Glomerular endothelial cell (primary cell): ENCODE results near the gene NBPF4. TPM values are rescaled to one million over a fixed set of nuclear protein-coding genes. Genes with fewer than 3 reads are reported as not detected.
"Not testable (repeated sequence)": the region's sequence is repeated elsewhere in the genome, so short reads cannot be mapped to it uniquely, and the experiment has no call there.

ENCODE experiments used
- DNase-seq: peaks from one replicate; pipeline ENCODE4 v3.0.0-alpha.2; 2011; ENCODE audit warnings: low read depth, low spot score; ENCODE audit errors: extremely low read depth
- total RNA-seq: library from RNA; depleted of rRNA; stranded (reverse); fragments of >200 nt; gene quantifications from 2 replicates; pipeline ENCODE4 v1.2.3, GENCODE V29; 2015

Gene NBPF4
- total RNA-seq, 1 donor from 2014 or later, result not detected

DNA sequence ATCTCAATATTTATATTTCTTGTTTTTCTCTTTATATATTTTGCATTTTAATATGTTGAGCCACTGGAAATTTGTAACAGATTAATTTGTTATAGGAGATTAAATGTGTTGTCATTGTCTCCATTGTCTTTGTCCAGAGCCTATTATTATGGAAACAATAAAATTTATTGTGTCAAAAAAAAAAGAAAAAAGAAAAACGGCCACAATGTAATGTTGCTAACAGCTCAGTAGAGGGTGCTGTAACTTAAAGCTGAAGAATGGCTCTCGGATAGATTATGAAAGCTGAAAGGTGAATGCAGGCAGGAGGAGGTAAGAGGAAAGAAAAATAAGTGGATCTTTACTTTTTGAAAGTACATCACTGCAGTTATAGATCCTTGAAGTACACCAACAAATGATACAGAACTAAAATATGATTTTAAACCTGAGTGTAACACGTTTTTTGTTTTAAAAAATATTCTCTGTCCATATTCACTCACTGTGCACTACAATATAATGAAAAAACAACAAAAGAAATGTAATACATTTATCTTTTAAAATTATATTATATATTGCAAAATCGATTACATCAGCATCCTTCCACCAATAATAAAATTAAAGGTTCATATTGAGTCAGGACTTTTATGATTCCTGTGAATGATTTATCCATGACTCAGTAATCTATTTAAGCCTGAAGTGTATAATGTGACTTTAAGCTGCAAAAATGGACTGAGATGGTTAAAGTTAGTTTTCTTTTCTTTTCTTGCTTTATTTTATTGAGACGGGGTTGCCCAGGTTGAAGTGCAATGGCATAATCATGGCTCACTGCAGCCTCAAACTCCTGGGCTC is 29.0 kb downstream of the NBPF4 start:
- not testable (repeated sequence) for DNase-seq

DNA sequence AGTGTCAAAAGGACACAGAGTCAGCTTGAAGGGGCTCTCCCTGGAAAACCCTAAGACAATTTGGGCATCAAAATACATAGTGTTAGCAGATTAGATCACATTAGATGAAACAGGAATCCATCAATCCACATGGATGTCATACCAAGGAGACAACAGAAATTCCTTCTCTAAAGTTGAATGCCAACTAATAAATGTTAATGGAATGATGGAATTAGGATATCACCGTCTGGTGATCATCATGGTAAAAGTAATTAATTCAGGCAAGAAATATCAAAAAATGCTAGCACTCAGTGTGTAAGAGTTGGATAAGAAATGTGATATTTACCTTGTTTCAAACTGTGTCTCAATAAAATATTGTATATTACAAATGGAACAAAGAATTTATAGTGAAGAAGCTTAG is 32.9 kb downstream of the NBPF4 start:
- no peak for DNase-seq

DNA sequence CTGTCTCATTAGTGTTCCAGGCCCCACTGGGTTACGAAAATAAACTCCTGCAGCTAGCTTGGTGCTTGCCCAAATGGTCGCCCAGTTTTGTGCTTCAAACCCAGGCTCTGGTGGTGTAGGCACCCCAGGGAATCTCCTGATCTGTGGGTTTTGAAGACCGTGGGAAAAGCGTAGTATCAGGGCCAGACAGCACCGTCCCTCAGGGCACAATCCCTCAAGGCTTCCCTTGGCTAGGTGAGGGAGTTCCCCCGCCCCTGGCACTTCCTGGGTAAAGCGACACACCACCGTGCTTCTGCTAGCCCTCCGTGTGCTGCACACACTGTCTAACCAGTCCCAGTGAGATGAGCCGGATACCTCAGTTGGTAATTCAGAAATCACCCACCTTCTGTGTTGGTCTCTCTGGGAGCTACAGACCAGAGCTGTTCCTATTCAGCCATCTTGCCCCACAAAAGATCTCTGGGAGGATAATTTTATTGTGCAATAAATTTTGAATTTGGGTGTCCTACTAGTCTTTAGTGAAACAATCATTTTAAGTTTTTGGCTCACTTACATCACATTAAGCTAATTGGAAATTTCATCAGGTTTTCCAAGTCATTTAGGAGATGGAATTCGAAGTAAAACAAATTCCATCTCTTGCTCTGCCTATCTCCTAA is 34.3 kb downstream of the NBPF4 start:
- no peak for DNase-seq

DNA sequence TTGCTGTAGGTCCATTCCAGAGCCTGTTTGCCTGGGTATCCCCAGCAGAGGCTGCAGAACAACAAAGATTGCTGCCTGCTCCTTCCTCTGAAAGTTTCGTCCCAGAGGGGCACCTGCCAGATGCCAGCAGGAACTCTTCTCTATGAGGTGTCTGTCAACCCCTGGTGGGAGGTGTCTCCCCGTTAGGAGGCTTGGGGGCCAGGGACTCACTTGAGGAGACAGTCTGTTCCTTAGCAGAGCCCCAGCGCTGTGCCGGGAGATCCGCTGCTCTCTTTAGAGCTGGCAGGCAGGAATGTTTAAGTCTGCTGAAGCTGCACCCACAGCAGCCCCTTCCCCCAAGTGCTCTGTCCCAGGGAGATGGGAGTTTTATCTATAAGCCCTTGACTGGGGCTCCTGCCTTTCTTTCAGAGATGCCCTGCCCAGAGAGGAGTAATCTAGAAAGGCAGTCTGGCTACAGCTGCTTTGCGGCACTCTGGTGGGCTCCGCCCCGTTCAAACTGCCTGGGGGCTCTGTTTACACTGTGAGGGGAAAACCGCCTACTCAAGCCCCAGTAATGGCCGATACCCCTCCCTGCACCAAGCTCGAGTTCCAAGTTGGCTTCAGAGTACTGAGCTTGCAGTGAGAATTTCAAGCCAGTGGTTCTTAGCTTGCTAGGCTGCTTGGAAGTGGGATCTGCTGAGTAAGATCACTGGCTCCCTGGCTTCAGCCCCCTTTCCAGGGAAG is 35.0 kb downstream of the NBPF4 start:
- DNase-seq, result no peak

DNA sequence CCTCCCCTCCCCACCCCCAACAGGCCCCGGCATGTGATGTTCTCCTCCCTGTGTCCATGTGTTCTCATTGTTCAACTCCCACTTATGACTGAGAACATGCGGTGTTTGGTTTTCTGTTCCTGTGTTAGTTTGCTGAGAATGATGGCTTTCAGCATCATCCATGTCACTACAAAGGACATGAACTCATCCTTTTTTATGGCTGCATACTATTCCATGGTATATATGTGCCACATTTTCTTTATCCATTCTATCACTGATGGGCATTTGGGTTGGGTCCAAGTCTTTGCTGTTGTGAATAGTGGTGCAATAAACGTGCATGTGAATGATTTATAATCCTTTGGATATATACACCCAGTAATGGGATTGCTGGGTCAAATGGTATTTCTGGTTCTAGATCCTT is 40.3 kb downstream of the NBPF4 start:
- not testable (repeated sequence) for DNase-seq

DNA sequence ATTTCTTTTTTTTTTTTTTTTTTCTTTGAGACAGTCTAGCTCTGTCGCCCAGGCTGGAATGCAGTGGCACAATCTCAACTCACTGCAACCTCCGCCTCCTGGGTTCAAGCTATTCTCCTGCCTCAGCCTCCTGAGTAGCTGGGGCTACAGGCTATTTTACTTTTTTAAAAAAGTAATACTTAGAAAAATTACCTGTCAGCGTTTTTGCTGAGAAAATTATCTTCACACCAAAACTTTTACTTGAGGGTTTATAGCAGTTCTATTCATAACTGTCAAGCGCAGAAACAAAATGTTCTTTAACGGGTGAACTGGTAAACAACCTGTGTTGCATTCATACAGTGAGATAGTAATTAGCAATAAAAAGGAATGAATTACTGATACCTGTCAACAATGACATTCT is 42.2 kb downstream of the NBPF4 start:
- DNase-seq, result no peak

DNA sequence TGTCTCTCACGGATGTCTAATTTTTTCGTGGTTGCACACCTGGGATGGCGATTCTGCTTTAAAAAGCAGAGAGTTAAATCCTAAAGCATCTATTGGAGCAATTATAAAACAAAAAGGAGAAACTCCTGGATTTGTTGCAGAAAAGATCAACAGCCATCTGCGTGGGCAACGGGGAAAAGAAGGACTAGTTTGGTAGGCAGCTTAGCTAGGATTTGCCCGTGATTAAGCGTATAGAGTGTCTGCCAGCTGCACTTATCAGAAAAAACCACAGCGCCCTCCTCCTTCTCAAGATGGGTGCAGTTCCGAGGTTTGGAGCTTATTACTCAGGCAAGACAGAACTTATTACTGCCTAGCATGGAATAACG is 43.2 kb downstream of the NBPF4 start:
- DNase-seq, result peak; percentile 29

DNA sequence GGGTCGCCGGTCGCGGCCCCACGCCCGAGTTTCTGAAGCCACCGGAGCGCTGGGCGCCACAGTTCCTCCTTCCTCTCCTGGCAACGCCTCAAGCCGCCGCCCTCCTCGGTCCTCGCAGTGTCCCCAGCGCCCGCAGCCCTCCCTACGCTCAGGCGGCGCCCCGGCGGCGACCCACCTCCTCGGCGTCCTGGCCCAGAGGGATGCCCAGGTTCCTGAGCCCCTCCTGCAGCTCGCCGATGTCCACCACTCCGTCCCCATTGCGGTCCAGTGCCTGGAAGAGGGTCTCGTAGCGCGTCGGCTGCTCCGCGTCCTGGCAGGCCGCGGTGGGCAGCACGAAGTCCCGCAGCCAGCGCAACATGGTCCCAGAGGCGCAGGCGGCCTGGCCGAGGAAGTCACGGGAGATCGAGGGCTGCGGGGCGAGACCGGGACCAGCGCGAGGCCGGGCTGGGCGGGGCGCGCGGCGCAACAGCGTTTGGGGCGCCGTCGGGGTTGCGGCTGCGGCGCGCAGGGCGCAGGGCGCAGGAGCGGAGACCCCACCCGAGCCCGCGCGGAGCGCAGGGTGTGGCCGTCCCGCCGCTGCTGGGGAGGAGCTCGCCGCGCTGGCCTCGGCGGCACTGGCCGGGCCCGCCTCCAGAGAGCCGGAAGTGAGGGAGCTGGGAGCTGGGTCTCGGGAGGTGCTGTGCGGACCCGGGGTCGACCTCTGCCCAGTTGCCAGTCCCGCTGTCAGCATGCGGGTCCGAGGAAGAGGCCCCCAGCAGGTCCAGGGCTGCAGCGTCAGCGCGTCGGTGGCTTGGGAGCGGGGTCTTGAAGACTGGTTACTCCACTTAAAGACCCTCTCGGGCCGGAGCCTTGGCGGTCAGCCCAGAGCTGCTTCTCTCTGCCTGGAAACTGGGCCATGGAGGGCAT is 43.8 kb downstream of the NBPF4 start, which contains the start of gene SLC25A24:
Gene SLC25A24, minus strand, starts transcription at position 563 of the 906 bp plus-strand sequence. Its CDS starts 205 bp downstream, at position 358.
- DNase-seq, result no peak

DNA sequence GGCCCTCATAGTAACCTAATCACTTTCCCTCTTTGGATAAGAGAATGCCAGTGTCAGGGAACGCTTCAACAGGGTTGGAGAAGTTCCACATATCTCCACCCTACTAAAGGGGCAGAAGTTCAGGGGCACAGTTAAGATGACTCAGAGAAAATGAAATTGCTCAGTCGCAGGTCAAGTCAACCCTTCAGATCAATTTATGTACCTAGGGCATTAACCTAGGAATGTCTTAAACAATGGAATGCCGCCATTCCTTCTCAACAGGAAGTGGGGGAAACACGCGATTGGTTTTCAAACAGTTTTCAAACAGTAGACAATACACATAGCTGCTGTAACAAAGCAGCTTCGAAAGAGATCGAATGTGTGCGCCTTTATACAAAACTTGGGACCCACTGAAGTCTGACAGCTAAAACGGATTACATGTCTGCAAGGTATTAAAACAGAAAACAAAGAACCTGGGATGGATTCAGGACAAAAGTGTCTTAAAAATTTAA is 44.6 kb downstream of the NBPF4 start:
- peak; percentile 27 for DNase-seq

DNA sequence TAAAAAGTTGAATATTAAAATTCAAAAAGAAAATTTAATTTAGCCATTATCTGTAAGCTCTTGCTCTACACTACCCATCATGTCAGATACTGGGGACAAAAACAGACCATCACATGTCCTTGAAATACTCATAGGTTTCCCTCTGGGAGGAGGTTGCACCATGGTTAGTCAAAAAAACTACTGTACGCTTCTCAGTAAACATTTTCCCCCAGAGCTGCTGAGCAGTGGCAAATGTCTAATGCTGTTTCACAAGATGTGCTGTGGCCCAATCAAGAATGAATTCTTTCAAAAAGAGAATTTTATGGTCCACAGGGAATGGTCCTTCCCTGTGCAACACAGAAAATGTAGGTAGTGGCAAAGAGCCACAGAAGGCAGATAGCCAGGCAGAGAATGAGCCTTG is 49.8 kb downstream of the NBPF4 start:
- no peak for DNase-seq

DNA sequence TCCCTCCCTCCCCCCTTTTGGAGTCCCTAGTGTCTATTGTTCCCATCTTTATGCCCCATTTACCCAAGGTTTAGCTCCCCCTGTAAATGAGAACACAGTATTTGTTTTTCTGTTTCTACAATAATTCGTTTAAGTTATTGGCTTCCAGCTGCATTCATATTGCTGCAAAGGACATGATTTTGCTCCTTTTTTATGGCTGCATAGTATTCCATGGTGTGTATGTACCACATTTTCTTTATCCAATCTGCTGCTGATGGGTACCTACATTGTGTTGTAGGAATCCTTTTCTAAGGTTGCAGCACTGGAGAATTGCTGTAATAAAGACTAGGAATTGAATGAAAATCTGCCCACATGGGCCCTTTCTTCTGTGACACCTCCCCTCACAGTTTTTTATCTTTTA is 50.5 kb downstream of the NBPF4 start:
- DNase-seq, result no peak

DNA sequence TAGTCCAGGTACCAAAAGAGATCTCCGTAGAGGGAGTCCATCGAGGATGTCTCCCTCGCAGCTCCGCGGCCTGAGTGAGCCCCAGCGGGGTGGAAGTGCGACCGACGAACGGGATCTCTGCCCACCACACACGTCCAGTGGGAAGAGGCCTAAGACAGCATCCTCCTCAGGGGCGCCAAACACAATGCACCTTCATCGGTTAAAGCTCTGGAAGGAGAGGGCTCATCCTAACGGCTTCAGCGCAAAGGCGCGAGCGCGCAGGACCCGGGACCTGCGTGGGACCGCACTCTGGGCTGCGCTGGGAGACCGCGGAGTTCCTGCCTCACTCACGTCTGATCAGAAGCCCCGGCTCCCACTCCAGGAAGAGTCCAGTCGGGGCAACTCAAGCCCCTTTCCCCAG is 51.3 kb downstream of the NBPF4 start:
- DNase-seq, result no peak

DNA sequence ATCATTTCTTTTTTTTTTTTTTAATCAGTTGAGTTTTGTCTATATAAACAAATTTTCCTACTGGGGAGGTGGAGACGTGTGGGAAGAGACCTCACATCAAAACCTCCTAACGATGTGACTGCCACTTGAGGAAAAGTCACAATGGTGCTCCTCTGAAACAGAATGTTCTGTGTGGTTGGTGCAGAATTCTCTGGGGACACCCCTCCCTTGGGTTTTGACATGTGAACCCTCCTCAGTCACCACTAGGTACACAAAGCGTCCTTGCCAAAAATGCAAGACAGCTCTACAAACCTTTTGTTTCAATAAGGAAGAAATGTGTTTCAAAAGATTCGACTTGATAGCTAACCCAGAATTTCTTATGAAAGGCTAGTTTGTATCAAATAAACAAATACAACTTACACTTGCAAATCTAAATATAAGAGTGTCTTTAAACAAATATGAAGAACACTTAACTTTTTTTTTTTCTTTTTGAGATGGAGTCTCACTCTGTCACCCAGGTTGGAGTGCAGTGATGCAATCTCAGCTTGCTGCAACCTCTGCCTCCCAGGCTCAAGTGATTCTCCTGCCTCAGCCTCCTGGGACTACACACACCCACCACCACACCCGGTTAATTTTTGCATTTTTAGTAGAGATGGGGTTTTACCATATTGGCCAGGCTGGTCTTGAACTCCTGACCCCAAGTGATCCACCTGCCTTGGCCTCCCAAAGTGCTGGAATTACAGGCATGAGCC is 53.0 kb downstream of the NBPF4 start:
- DNase-seq, result no peak

DNA sequence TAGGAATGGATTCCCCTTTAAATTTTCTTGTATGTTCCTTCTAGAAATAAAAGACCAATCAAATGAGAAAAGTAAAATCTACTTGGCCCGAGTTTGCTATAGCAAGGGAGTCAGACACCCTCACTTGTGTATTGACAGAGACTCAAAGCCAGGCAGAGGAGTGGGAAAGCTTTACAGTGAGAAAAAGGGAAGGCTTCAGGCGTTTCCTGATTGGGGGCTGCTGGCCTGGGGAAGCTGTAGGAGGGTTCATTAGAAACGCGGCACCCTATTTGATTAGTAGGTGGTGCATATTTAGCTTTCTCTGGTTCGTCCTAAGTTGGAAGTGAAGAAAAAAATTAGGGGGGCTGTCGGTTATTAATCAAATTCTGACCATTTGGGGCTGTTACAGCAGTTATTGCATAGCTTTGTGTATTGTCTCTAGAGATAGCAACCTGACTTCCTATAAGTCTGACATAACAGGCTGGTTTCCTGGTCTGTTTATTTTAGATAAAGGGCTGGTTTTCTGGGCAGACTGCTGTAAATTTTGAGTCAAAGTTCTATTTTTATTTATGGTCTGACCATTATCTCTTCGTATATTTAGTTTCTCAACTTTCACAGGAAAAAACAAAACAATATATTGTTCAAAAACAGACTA is 53.8 kb downstream of the NBPF4 start:
- DNase-seq, result no peak

DNA sequence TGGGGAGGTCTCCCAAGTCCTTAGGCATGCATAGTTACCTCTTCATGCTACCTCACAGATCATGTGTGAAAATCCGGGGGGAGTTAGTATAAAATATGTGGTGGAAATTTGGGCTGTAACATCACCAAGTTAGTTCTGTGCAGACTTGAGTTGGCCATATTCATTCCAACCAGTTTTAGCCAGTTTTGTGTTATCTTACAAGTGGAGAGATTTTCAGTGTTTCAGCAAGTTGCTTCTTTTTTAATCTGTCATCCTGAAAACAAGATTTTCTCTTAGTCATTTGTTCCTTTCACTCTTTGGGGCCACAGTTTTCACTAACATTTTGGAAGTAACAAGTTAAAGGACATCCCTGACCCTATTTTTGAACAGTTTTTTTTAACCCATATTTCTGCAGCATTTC is 55.1 kb downstream of the NBPF4 start:
- DNase-seq, result no peak

DNA sequence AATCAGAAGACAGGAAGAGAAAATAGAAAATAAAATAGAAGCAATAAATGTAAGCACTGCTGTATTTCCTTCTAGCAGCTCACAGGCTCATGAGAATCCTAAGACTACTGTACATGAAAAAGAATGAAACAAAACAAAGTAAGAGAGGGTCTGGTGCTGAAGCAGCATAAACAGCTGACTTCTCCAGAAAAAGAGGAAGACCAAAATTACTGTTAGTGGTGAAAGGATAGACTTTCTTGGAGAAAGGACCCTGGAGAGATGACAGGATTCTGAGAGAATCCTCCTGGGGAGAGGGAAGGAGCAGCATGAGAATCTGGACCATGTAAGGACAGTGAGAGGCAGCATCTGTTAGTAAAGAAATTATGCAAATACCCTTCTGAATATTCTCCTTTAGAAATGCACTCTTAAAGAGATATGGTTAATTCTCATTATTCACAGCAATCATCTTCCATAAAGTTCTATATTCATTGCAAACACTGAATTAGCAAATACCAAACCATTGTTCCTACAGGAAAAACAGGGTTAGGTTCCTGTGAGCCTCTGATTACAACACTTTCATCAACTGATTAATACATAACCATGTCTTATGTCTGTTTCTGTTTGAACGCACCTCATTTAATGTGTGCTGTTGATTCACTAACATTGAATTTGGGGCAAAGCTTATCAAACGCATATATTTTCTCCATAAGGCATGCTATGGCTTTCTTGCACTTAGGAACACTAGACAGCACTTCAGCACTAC is 60.7 kb downstream of the NBPF4 start:
- no peak for DNase-seq

DNA sequence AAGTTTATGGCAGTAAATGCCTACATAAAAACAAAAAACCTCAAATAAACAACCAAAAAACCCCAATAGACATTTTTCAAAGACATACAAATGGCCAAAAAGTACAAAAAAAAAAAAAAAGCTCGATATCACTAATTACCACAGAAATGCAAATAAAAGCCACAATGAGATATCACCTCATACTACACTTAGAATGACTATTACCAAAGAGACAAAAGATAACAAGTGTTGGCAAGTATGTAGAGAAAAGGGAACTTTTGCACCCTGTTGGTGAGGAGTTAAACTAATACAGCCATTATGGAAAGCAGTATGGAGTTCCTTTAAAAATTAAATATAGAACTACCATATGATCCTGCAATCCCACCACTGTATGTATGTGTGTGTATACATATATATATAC is 64.9 kb downstream of the NBPF4 start:
- DNase-seq, result no peak
